GM18507 (cell line): ENCODE data around the gene CYB561A3.
A peak's percentile ranks its signal among the peaks of the same experiment; 100 is the strongest.
"Not testable (repeated sequence)": the region's sequence is repeated elsewhere in the genome, so short reads cannot be mapped to it uniquely, and the experiment has no call there.

Experiments used
- DNase-seq: peaks from one replicate; pipeline ENCODE4 v3.0.0; 2011; ENCODE audit warnings: low read depth; ENCODE audit not compliant: insufficient read length; ENCODE audit errors: extremely low spot score
- FAIRE-seq: peaks from 2 replicates; lab custom pipeline; 2011; peaks lifted over from hg19 to GRCh38; lab: Jason Lieb, UNC

The CYB561A3 gene

DNA sequence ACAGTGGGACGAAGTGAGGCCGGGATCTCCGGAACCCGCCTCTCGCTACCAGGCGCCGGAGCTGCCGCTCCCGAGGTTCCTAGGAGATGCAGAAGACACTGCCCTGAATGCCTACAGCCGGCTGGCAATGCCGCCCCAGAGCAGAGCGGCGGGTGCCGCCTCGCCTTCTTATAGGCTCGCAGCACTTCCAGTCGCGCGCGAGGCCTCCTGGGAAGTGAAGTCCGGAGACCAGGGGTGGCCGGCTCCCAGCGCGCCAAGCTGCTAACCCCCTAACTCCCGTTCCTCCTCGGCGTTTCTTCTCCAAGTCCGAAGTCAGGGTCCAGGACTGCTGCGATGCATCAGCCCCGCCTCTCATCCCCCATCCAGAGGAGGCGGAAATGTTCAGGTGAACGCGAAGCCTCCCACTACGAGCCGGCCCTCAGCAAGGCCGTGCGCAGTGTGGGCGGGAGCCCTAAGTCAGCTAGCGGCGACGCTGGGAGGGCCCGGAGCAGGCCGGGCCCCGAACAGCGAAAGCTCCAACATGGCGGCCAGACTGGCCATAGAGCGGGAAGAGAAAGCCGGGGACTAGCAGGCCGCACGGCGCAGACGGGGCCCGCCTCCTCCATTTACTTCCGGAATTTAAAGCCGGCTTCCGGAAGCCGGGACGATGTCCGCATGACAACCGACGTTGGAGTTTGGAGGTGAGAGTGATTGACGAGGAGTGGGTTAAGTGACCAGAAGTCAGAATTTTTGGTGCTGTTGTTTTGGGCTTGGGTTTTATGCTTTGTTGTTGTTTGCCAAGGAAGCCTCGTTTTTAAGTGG lies at the start of gene CYB561A3, which contains the start of gene TMEM138:
Gene CYB561A3 (minus strand): TSS at position 142 of the 801 bp plus-strand sequence. CDS start 5,169 bp downstream, outside the sequence.
Gene TMEM138 (plus strand): TSS at position 634 of the 801 bp plus-strand sequence. CDS start 2,017 bp downstream, outside the sequence.
- FAIRE-seq (peak; percentile 78), DNase-seq (peak; percentile 76)

- no peak for DNase-seq
- FAIRE-seq, result no peak
Measured at GRCh38 chr11:61406991-61407728, 45.5 kb upstream of the CYB561A3 start.

DNA sequence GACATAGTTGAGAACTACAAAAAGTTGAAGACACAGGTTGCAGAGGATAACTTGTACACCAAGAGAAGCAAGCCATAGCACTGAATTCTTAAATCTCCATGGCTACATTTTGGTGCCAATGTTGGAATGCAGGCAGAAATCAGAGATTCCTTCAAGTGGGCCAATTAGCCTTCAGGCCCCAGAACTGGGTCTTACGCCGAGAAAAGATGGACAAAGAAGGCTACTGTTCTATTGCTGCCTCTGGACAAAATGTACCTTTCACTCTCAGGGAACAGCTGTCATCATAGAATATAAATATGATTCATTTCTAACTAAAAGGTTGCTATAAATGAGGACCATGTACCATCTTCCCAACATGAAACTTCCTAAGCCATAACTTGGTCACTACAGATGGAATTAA lies 44.4 kb upstream of the CYB561A3 start:
- DNase-seq (no peak), FAIRE-seq (no peak)

- DNase-seq (no peak), FAIRE-seq (no peak)
Measured at GRCh38 chr11:61404641-61405040, 43.0 kb upstream of the CYB561A3 start.

- no peak for FAIRE-seq
- no peak for DNase-seq
Measured at GRCh38 chr11:61404103-61404502, 42.4 kb upstream of the CYB561A3 start.

DNA sequence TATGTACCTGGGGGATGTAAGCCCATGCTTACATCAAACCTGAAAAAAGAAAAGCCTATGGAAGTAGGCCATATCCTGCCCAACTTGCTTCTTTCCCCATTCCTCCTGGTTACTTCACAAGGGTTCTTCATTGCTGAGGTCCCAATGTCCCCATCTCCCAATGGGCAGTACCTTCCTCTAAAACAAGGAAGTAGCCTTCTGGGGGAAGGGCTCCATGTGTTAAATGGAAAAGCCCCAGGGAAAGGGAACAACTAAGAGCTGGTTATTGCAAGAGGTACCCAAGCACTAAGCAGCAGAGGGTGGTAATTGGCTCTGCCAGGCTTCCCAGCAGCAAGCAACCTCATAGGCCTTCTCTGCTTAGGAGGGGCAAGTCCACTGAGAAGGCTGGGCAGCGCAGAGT lies 42.0 kb upstream of the CYB561A3 start:
- no peak for FAIRE-seq
- DNase-seq, result no peak

GRCh38 chr11:61401573-61401972 lies 39.9 kb upstream of the CYB561A3 start:
- DNase-seq (no peak), FAIRE-seq (no peak)

GRCh38 chr11:61401173-61401572 lies 39.5 kb upstream of the CYB561A3 start:
- DNase-seq (no peak), FAIRE-seq (no peak)

DNA sequence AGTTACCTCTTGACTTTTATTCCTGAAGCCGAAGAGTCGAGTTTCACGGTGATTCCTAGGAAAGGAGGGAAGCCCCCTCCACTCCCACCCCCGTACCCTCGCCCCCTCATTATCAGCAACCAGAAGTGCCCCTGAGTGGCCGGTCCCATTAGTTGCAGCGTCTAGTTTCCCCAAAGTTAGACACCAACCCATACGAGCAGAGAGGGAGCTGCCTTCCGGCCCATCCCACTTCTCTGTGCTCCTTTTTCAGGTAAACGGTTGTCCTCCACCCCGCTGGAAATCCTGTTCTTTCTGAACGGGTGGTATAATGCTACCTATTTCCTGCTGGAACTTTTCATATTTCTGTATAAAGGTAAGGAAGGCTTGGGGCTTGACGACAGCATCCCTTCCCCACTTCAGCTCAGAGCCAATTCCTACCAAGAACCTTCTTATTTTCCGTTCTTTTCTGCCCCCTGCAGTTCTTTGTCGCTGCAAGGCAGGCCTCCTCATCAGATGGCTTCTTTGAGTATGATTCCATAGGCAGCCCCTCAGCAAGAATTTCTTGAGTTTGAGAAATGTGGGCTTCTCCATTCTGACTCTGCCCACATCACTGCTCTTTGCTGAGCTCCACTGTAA lies 31.4 kb upstream of the CYB561A3 start:
- FAIRE-seq (peak; percentile 45), DNase-seq (no peak)

DNA sequence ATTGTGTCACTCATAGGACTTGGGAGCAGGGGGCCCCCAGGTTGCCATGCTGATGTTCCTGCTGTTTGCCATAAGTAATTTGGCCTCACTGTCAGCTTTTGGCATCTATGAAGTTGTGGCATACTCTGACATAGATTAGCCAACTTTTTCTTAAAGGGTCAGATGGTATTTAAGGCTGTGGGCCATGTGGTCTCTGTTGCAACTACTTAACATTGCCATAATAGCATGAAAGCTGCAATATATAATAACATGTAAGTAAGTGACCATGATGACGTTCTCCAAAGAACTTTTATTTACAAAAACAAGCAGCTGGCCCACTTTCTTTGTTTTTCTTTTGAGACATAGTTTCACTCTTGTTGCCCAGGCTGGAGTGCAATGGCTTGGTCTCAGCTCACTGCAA lies 28.5 kb upstream of the CYB561A3 start:
- FAIRE-seq (no peak), DNase-seq (no peak)

DNA sequence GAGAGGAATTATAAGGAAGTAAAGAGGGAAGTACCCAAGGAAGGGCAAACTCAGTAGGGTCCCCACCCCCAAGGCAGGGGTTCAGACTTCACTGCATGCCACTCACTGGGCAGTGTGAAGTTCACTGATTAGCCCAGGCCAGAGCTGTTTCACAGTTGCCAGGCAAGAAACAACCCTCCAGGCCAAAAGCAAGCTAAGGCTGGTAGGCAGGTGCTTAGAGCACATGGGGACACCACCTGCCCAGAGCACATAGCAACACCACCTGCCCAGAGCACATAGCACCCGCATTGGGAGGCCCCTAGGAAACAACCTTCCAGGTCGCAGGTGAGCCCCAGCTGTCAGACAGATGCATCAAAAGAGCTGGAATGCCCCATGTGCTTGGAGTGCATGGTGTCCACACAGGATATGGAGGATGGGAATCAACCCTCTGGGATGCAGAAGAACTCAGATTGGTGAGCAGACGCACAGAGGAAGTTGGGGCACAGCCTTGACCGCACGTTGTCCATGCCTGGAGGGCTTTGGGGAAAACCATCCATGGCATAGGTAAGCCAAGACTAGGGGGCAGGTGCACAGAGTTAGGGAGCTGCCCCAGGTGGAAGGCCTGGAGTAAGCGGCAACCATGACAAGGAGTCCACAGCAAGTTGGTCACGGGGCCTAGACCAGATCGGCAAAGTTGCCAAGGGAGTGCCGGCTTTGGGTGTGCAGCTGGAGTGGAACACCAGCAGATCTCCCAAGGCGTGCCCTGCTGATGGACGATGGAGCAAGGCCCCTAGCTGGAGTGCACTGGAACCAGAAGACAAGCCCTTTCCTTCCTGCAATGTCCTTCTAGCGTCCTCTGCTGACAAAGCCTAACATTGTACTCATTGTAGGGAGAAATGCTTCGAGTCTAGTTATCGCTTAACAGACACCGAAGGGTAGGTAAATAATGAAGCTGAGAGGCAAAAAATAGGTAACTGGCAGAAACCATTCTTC lies 22.9 kb upstream of the CYB561A3 start:
- DNase-seq (no peak), FAIRE-seq (no peak)

GRCh38 chr11:61383859-61384258 lies 22.2 kb upstream of the CYB561A3 start:
- not testable (repeated sequence) for FAIRE-seq, DNase-seq

- no peak for DNase-seq
- no peak for FAIRE-seq
Measured at GRCh38 chr11:61380884-61381283, 19.2 kb upstream of the CYB561A3 start.

- DNase-seq (no peak), FAIRE-seq (no peak)
Measured at GRCh38 chr11:61378713-61379313, 17.1 kb upstream of the CYB561A3 start.

GRCh38 chr11:61377461-61378160 lies 15.9 kb upstream of the CYB561A3 start:
- FAIRE-seq (no peak), DNase-seq (no peak)

GRCh38 chr11:61375761-61376108 lies 14.1 kb upstream of the CYB561A3 start:
- DNase-seq (no peak), FAIRE-seq (no peak)

GRCh38 chr11:61372659-61373420 lies 11.2 kb upstream of the CYB561A3 start:
- DNase-seq (no peak), FAIRE-seq (no peak)
